Measurements from ENCODE around the gene DACH1.

- TF ChIP-seq CTCF (conservative IDR thresholded peaks at IDR 0.05; ENCODE audit: low read length) = no peak
- TF ChIP-seq EZH2phosphoT487 (IDR thresholded peaks at IDR 0.05; ENCODE audit: borderline replicate concordance, low read depth, low read length) = no peak
Observed at GRCh38 chr13:71803066-71803465, 63.9 kb downstream of the DACH1 start.

All from OCI-LY7 (cell line).